ENCODE measurements around the gene EP400. TPM values are rescaled to one million over a fixed set of nuclear protein-coding genes. Genes with fewer than 3 reads are reported as not detected.

EP400 gene
- total and polyA plus RNA-seq, 2 of the 13 experiments (the other 11 are each of a cell fraction or from before 2014, with no cell fraction given), result 4.9 to 5.0 TPM

- no peak for FAIRE-seq
Measured at GRCh38 chr12:132099739-132100138, 150.0 kb downstream of the EP400 start.

More at GRCh38 chr12:132099739-132100138, 150.0 kb downstream of the EP400 start:
- no peak overlapping the region for H3K4me2 ChIP-seq (ENCODE audit: low read depth, low read length)
- ChIA-PET CTCF (ENCODE audit: low intra/inter-chr PET ratio, low total read pairs) (no interaction called here), POLR2A (no interaction called here)
- in situ Hi-C loops (cut with HindIII; ENCODE audit: extremely low pct_ligation_motif_present, low pct_unique_long_range_greater_than_20kb) (no loop called here), intact Hi-C loops (cut with micrococcal nuclease; ENCODE audit: unreplicated experiment) (no loop called here)
- 98% methylated on average over 12 of the region's 12 CpGs for WGBS (ENCODE audit: low lambda C conversion rate)
- H3K9ac ChIP-seq (ENCODE audit: insufficient read depth, low read depth, low read length), result no peak overlapping the region
- DNase-seq (ENCODE audit: low spot score) (no peak), ATAC-seq (no peak)
- H3K79me2 ChIP-seq (ENCODE audit: insufficient read depth, low read length), result peaks cover 2% of the 10 kb centered on the region
- H3K4me3 ChIP-seq (replicated peaks in 1 of 3; ENCODE audit: insufficient read depth in 1 of 3, low read depth in 2 of 3, low read length in 3 of 3), result no peak overlapping the region
- peaks cover 4% of the 10 kb centered on the region; the same call in 1 of the 2 replicates for H4K20me1 ChIP-seq (ENCODE audit: insufficient read depth, low read length)
- H2AFZ ChIP-seq (ENCODE audit: low read length), result no peak overlapping the region
- no TSS peak for BruUV-seq (replicated peaks)
- no peaks in the 10 kb centered on the region for H3K27me3 ChIP-seq (ENCODE audit: control insufficient read depth in 1 of 2, insufficient read depth in 2 of 2, low read length in 2 of 2)
- TF ChIP-seq SKIL (CRISPR knock-in tag; IDR thresholded peaks at IDR 0.05; ENCODE audit: borderline replicate concordance) (no peak), TBX3 (IDR thresholded peaks at IDR 0.05; ENCODE audit: borderline replicate concordance) (no peak), TFE3 (CRISPR knock-in tag; IDR thresholded peaks at IDR 0.05) (no peak), AGO2 (optimal IDR thresholded peaks at IDR 0.05; ENCODE audit: low read depth, low read length) (peak; percentile 39), ZNF24 (IDR thresholded peaks at IDR 0.05) (no peak), SAP130 (CRISPR knock-in tag; IDR thresholded peaks at IDR 0.05; ENCODE audit: low read depth) (no peak), MEIS2 (CRISPR knock-in tag; IDR thresholded peaks at IDR 0.05) (no peak), ZNF609 (CRISPR knock-in tag; IDR thresholded peaks at IDR 0.05; ENCODE audit: borderline replicate concordance) (no peak)
- no peaks in the 10 kb centered on the region for H3K9me3 ChIP-seq (ENCODE audit: low read length)
- no peaks in the 10 kb centered on the region for H3K4me1 ChIP-seq (ENCODE audit: insufficient read depth, low read length)
- peaks cover 4 to 32% of the 10 kb centered on the region in 2 experiments; a peak in 2 of 5 replicates for H3K36me3 ChIP-seq (replicated peaks in 1 of 2; ENCODE audit: control insufficient read depth in 1 of 2, insufficient read depth in 2 of 2, low read length in 2 of 2)
- no peak overlapping the region for H3K27ac ChIP-seq (ENCODE audit: extremely low read length, insufficient read depth, low read length)
